ENCODE data around the gene LRRC75B.
"Not testable (repeated sequence)": the region's sequence is repeated elsewhere in the genome, so short reads cannot be mapped to it uniquely, and the experiment has no call there.

Gene LRRC75B

GRCh38 chr22:24554313-24555164 is 38.3 kb downstream of the LRRC75B start, which contains the start of gene GUCD1:
Gene GUCD1, minus strand, starts transcription at chr22:24555138. Its CDS starts 147 bp downstream, at chr22:24554991.
- Histone ChIP-seq H3K9ac (ENCODE audit: low read length) (peak within 1 kb of the TSS; percentile 96), H3K4me1 (ENCODE audit: control insufficient read depth, insufficient read depth, low read length) (peaks cover 51% of the 10 kb centered on the region), H3K36me3 (ENCODE audit: control insufficient read depth, insufficient read depth, low read length) (no peaks in the 10 kb centered on the region), H3K27me3 (ENCODE audit: control insufficient read depth, insufficient read depth, low read length) (no peaks in the 10 kb centered on the region), H3K9me3 (ENCODE audit: control insufficient read depth, low read length) (no peaks in the 10 kb centered on the region), H3K4me3 (ENCODE audit: low read length) (peak within 1 kb of the TSS; percentile 98)

- H3K4me1 ChIP-seq (ENCODE audit: control insufficient read depth, insufficient read depth, low read length): peaks cover 59% of the 10 kb centered on the region
- H3K4me3 ChIP-seq (ENCODE audit: low read length): peak overlapping the region; percentile 78
- no peaks in the 10 kb centered on the region for H3K9me3 ChIP-seq (ENCODE audit: control insufficient read depth, low read length)
- H3K9ac ChIP-seq (ENCODE audit: low read length): peak overlapping the region; percentile 96
- H3K27me3 ChIP-seq (ENCODE audit: control insufficient read depth, insufficient read depth, low read length): no peaks in the 10 kb centered on the region
- no peaks in the 10 kb centered on the region for H3K36me3 ChIP-seq (ENCODE audit: control insufficient read depth, insufficient read depth, low read length)
Observed at GRCh38 chr22:24553597-24554312, 39.1 kb downstream of the LRRC75B start.

- peak overlapping the region; percentile 78 for H3K4me3 ChIP-seq (ENCODE audit: low read length)
Observed at GRCh38 chr22:24552503-24553286, 40.2 kb downstream of the LRRC75B start.

GRCh38 chr22:24550902-24551435 is 41.9 kb downstream of the LRRC75B start:
- Histone ChIP-seq H3K9me3 (ENCODE audit: control insufficient read depth, low read length) (no peaks in the 10 kb centered on the region), H3K9ac (ENCODE audit: low read length) (no peak overlapping the region), H3K4me1 (ENCODE audit: control insufficient read depth, insufficient read depth, low read length) (peaks cover 63% of the 10 kb centered on the region), H3K27me3 (ENCODE audit: control insufficient read depth, insufficient read depth, low read length) (no peaks in the 10 kb centered on the region), H3K36me3 (ENCODE audit: control insufficient read depth, insufficient read depth, low read length) (peaks cover 18% of the 10 kb centered on the region), H3K4me3 (ENCODE audit: low read length) (no peak overlapping the region)

More at GRCh38 chr22:24552503-24553286, 40.2 kb downstream of the LRRC75B start:
- Histone ChIP-seq H3K4me1 (ENCODE audit: control insufficient read depth, insufficient read depth, low read length) (peaks cover 65% of the 10 kb centered on the region), H3K9ac (ENCODE audit: low read length) (peak overlapping the region; percentile 96)
- H3K36me3 ChIP-seq (ENCODE audit: control insufficient read depth, insufficient read depth, low read length); H3K27me3 ChIP-seq (ENCODE audit: control insufficient read depth, insufficient read depth, low read length); H3K9me3 ChIP-seq (ENCODE audit: control insufficient read depth, low read length): not testable (repeated sequence)

GRCh38 chr22:24550028-24550901 is 42.6 kb downstream of the LRRC75B start:
- H3K36me3 ChIP-seq (ENCODE audit: control insufficient read depth, insufficient read depth, low read length): peaks cover 18% of the 10 kb centered on the region

GRCh38 chr22:24548812-24549211 is 44.1 kb downstream of the LRRC75B start:
- H3K9ac ChIP-seq (ENCODE audit: low read length): no peak overlapping the region
- H3K9me3 ChIP-seq (ENCODE audit: control insufficient read depth, low read length): no peaks in the 10 kb centered on the region
- H3K4me3 ChIP-seq (ENCODE audit: low read length): no peak overlapping the region
- peaks cover 62% of the 10 kb centered on the region for H3K4me1 ChIP-seq (ENCODE audit: control insufficient read depth, insufficient read depth, low read length)
- no peaks in the 10 kb centered on the region for H3K27me3 ChIP-seq (ENCODE audit: control insufficient read depth, insufficient read depth, low read length)
- H3K36me3 ChIP-seq (ENCODE audit: control insufficient read depth, insufficient read depth, low read length): peaks cover 29% of the 10 kb centered on the region

More at GRCh38 chr22:24550028-24550901, 42.6 kb downstream of the LRRC75B start:
- H3K9ac ChIP-seq (ENCODE audit: low read length): no peak overlapping the region
- H3K27me3 ChIP-seq (ENCODE audit: control insufficient read depth, insufficient read depth, low read length): no peaks in the 10 kb centered on the region
- H3K4me1 ChIP-seq (ENCODE audit: control insufficient read depth, insufficient read depth, low read length): peaks cover 63% of the 10 kb centered on the region
- H3K4me3 ChIP-seq (ENCODE audit: low read length): no peak overlapping the region
- H3K9me3 ChIP-seq (ENCODE audit: control insufficient read depth, low read length): no peaks in the 10 kb centered on the region

GRCh38 chr22:24543679-24544243 is 49.1 kb downstream of the LRRC75B start:
- Histone ChIP-seq H3K27me3 (ENCODE audit: control insufficient read depth, insufficient read depth, low read length) (no peaks in the 10 kb centered on the region), H3K4me3 (ENCODE audit: low read length) (no peak overlapping the region), H3K36me3 (ENCODE audit: control insufficient read depth, insufficient read depth, low read length) (peaks cover 45% of the 10 kb centered on the region), H3K4me1 (ENCODE audit: control insufficient read depth, insufficient read depth, low read length) (peaks cover 13% of the 10 kb centered on the region), H3K9me3 (ENCODE audit: control insufficient read depth, low read length) (no peaks in the 10 kb centered on the region), H3K9ac (ENCODE audit: low read length) (no peak overlapping the region)

GRCh38 chr22:24543185-24543601 is 49.7 kb downstream of the LRRC75B start:
- peaks cover 10% of the 10 kb centered on the region for H3K4me1 ChIP-seq (ENCODE audit: control insufficient read depth, insufficient read depth, low read length)
- H3K4me3 ChIP-seq (ENCODE audit: low read length): no peak overlapping the region
- peaks cover 45% of the 10 kb centered on the region for H3K36me3 ChIP-seq (ENCODE audit: control insufficient read depth, insufficient read depth, low read length)
- H3K9me3 ChIP-seq (ENCODE audit: control insufficient read depth, low read length): no peaks in the 10 kb centered on the region
- no peaks in the 10 kb centered on the region for H3K27me3 ChIP-seq (ENCODE audit: control insufficient read depth, insufficient read depth, low read length)
- no peak overlapping the region for H3K9ac ChIP-seq (ENCODE audit: low read length)

GRCh38 chr22:24542641-24543040 is 50.2 kb downstream of the LRRC75B start:
- Histone ChIP-seq H3K9ac (ENCODE audit: low read length) (no peak overlapping the region), H3K36me3 (ENCODE audit: control insufficient read depth, insufficient read depth, low read length) (peaks cover 42% of the 10 kb centered on the region), H3K27me3 (ENCODE audit: control insufficient read depth, insufficient read depth, low read length) (no peaks in the 10 kb centered on the region), H3K4me1 (ENCODE audit: control insufficient read depth, insufficient read depth, low read length) (peaks cover 7% of the 10 kb centered on the region), H3K9me3 (ENCODE audit: control insufficient read depth, low read length) (no peaks in the 10 kb centered on the region), H3K4me3 (ENCODE audit: low read length) (no peak overlapping the region)

- Histone ChIP-seq H3K9ac (ENCODE audit: low read length) (no peak overlapping the region), H3K4me3 (ENCODE audit: low read length) (no peak overlapping the region), H3K27me3 (ENCODE audit: control insufficient read depth, insufficient read depth, low read length) (no peaks in the 10 kb centered on the region), H3K9me3 (ENCODE audit: control insufficient read depth, low read length) (no peaks in the 10 kb centered on the region), H3K4me1 (ENCODE audit: control insufficient read depth, insufficient read depth, low read length) (peaks cover 2% of the 10 kb centered on the region), H3K36me3 (ENCODE audit: control insufficient read depth, insufficient read depth, low read length) (peaks cover 35% of the 10 kb centered on the region)
Observed at GRCh38 chr22:24541681-24542515, 51.0 kb downstream of the LRRC75B start.
